HCT116 (cell line): ENCODE results near the gene ADGRE3. TPM values are rescaled to one million over a fixed set of nuclear protein-coding genes. Genes with fewer than 3 reads are reported as not detected.

Experiments used
- ATAC-seq: fragments of 200-7000 bp; cut with Tn5 transposase; 2 replicates; pipeline ENCODE4 v1.9.1; 2020; ENCODE audit warnings: mild to moderate bottlenecking, moderate library complexity
- BruUV-seq: library from RNA; stranded (reverse); fragments of 400-500 nt; replicated peaks from 2 replicates; lab custom pipeline; 2021; lab: Mats Ljungman, UMichigan
- CTCF ChIA-PET: fragments of 300-600 bp; sonication (Branson Sonifier 250); formaldehyde crosslinking; loops from one replicate; lab custom pipeline; 2021; ENCODE audit warnings: antibody characterized with exemption; lab: Charles Lee
- POLR2A ChIA-PET: fragments of 300-600, 350-600 bp; sonication (Branson Sonifier 250); formaldehyde crosslinking; loops from one replicate; lab custom pipeline; 2021; ENCODE audit warnings: antibody characterized with exemption; lab: Charles Lee
- RAD21 ChIA-PET, 2 experiments: fragments of 300-600 bp; sonication (Branson Sonifier 250); formaldehyde crosslinking; loops; one replicate each; lab custom pipeline; 2023; ENCODE audit warnings: low total read pairs in 2 of 2; ENCODE audit not compliant: uncharacterized antibody in 2 of 2, unreplicated experiment in 2 of 2, low non-redundant PET in 1 of 2; lab: Charles Lee
- DNase-seq: peaks from one replicate; pipeline ENCODE4 v3.0.0-alpha.2; 2010; ENCODE audit warnings: low read depth, low spot score
- H2AFZ ChIP-seq: fragments of 200-600 bp; shearing (Covaris generic), sonication (generic); 2 replicates; pipeline ENCODE4 v1.6.1; 2017; ENCODE audit warnings: low read depth, mixed run types, mixed read lengths, antibody characterized with exemption, low read length; ENCODE audit not compliant: poor library complexity, severe bottlenecking
- H3K27ac ChIP-seq: 2 replicates; pipeline ENCODE4 v1.5.1; 2012; ENCODE audit warnings: low read depth, low read length
- H3K27me3 ChIP-seq: fragments of 200-600 bp; sonication (generic); 2 replicates; pipeline ENCODE4 v1.6.1; 2016; ENCODE audit warnings: mixed run types, low read length, mixed read lengths; ENCODE audit not compliant: insufficient read depth
- H3K36me3 ChIP-seq, 2 experiments: fragments of 200-500 bp in 1 of 2; fragments of 200-600 bp in 1 of 2; sonication (Bioruptor generic) in 1 of 2; sonication (generic) in 1 of 2; 2 replicates each; pipeline versions ENCODE4 v1.5.1 to v1.6.1; 2014 to 2016; ENCODE audit warnings: low read length in 2 of 2, inconsistent platforms in 1 of 2, mixed read lengths in 1 of 2, mixed run types in 1 of 2; ENCODE audit not compliant: insufficient read depth in 2 of 2, control insufficient read depth in 1 of 2
- H3K4me1 ChIP-seq, 2 experiments: fragments of 200-600 bp in 1 of 2; sonication (generic) in 1 of 2; 2 replicates each; pipeline versions ENCODE4 v1.5.1 to v1.6.1; 2012 to 2017; ENCODE audit warnings: low read length in 2 of 2, inconsistent platforms in 1 of 2, mild to moderate bottlenecking in 1 of 2, mixed read lengths in 1 of 2, mixed run types in 1 of 2, moderate library complexity in 1 of 2; ENCODE audit not compliant: insufficient read depth in 2 of 2, control insufficient read depth in 1 of 2
- H3K4me2 ChIP-seq: fragments of 200-600 bp; sonication (generic); 2 replicates; pipeline ENCODE4 v1.6.1; 2017; ENCODE audit warnings: mixed run types, low read length, mixed read lengths
- H3K4me3 ChIP-seq, 2 experiments: fragments of 200-600 bp in 1 of 2; sonication (generic) in 1 of 2; replicated peaks in 1 of 2; 2 replicates each; pipeline ENCODE4 v1.5.1; 2011 to 2016; ENCODE audit warnings: low read length in 2 of 2, control low read depth in 1 of 2, low read depth in 1 of 2, mild to moderate bottlenecking in 1 of 2, mixed read lengths in 1 of 2, mixed run types in 1 of 2
- H3K79me2 ChIP-seq: fragments of 200-600 bp; sonication (generic); 2 replicates; pipeline ENCODE4 v1.6.1; 2017; ENCODE audit warnings: mild to moderate bottlenecking, mixed run types, low read length, moderate library complexity, mixed read lengths; ENCODE audit not compliant: insufficient read depth
- H3K9ac ChIP-seq: fragments of 200-600 bp; sonication (generic); 2 replicates; pipeline ENCODE4 v1.6.1; 2016; ENCODE audit warnings: low read length, mixed read lengths
- H3K9me2 ChIP-seq: fragments of 200-600 bp; sonication (generic), shearing (Covaris generic); 2 replicates; pipeline ENCODE4 v1.6.1; 2017; ENCODE audit warnings: mixed run types, mild to moderate bottlenecking, moderate library complexity; ENCODE audit not compliant: insufficient read depth
- H3K9me3 ChIP-seq, 2 experiments: fragments of 200-500 bp in 1 of 2; fragments of 200-600 bp in 1 of 2; sonication (Bioruptor generic) in 1 of 2; sonication (generic) in 1 of 2; 2 replicates each; pipeline ENCODE4 v1.6.1; 2014 to 2017; ENCODE audit warnings: low read length in 2 of 2, mixed read lengths in 2 of 2, inconsistent platforms in 1 of 2, low read depth in 1 of 2, mild to moderate bottlenecking in 1 of 2, mixed run types in 1 of 2, moderate library complexity in 1 of 2; ENCODE audit not compliant: control insufficient read depth in 1 of 2, insufficient read depth in 1 of 2
- H4K20me1 ChIP-seq: fragments of 200-600 bp; sonication (generic), shearing (Covaris generic); 2 replicates; pipeline ENCODE4 v1.6.1; 2017; ENCODE audit warnings: mixed run types, mild to moderate bottlenecking, moderate library complexity; ENCODE audit not compliant: insufficient read depth
- CBX3 ChIP-seq: IDR thresholded peaks from 2 replicates; pipeline ENCODE4 v1.6.1; 2012; ENCODE audit warnings: low read depth
- SP1 ChIP-seq: IDR thresholded peaks from 2 replicates; pipeline ENCODE4 v1.6.1; 2012; ENCODE audit warnings: low read depth
- YY1 ChIP-seq: IDR thresholded peaks from 2 replicates; pipeline ENCODE4 v1.6.1; 2011; ENCODE audit warnings: low read length, low read depth, moderate library complexity, mild to moderate bottlenecking; ENCODE audit not compliant: insufficient replicate concordance; ENCODE audit errors: extremely low read depth
- ZFX ChIP-seq: fragments of 450-650 bp; IDR thresholded peaks from 2 replicates; pipeline ENCODE4 v1.6.1; 2017
- ZNF274 ChIP-seq: fragments of 200-500 bp; sonication (Bioruptor generic); IDR thresholded peaks from 2 replicates; pipeline ENCODE4 v1.6.1; 2014; ENCODE audit warnings: mild to moderate bottlenecking, low read depth, low read length, inconsistent platforms
- intact Hi-C: fragments of 100-400 bp; cut with micrococcal nuclease; formaldehyde crosslinking; loops from 2 replicates; pipeline ENCODE4 v1.10.0; 2022
- total RNA-seq: library from RNA; stranded (reverse); gene quantifications from one replicate; pipeline ENCODE4 v1.2.1, GENCODE V29; 2021; ENCODE audit not compliant: unreplicated experiment

Gene ADGRE3
- total RNA-seq, 1 experiment from 2014 or later = not detected

DNA sequence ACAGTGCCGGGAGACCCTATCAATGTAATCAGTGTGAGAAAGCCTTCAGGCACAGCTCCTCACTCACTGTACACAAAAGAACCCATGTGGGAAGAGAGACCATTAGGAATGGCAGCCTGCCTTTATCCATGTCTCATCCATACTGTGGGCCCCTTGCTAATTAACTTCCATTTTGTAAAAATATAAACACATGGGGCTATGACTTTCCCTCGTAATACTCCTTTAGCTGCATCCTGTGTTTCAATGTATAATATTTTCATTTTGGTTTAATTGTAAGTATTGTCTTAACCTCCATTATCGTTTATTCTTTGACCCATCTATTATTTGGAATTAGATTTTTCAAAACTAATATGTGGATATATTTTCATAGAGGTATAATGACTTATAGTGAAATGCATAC is 44.5 kb upstream of the ADGRE3 start:
- Histone ChIP-seq H3K9me3 (peaks cover 35 to 52% of the 10 kb centered on the region in 2 experiments), H3K4me3 (no peak overlapping the region)
- no TSS peak for BruUV-seq
- ChIA-PET RAD21 (no interaction called here), CTCF (no interaction called here)
- no peak for TF ChIP-seq ZFX
- TF ChIP-seq, all 23 proteins: peak for 0
- Histone ChIP-seq H3K27me3 (no peaks in the 10 kb centered on the region), H3K9me2 (no peaks in the 10 kb centered on the region), H4K20me1 (no peaks in the 10 kb centered on the region), H3K4me2 (no peak overlapping the region), H3K36me3 (peaks cover 2 to 13% of the 10 kb centered on the region in 2 experiments; a peak in 2 of 4 replicates), H3K27ac (no peak overlapping the region), H3K79me2 (no peaks in the 10 kb centered on the region), H2AFZ (no peak overlapping the region), H3K9ac (no peak overlapping the region), H3K4me1 (no peaks in the 10 kb centered on the region)
- DNase-seq (no peak), ATAC-seq (no peak)
- POLR2A ChIA-PET = no interaction called here
- intact Hi-C loops = no loop called here

DNA sequence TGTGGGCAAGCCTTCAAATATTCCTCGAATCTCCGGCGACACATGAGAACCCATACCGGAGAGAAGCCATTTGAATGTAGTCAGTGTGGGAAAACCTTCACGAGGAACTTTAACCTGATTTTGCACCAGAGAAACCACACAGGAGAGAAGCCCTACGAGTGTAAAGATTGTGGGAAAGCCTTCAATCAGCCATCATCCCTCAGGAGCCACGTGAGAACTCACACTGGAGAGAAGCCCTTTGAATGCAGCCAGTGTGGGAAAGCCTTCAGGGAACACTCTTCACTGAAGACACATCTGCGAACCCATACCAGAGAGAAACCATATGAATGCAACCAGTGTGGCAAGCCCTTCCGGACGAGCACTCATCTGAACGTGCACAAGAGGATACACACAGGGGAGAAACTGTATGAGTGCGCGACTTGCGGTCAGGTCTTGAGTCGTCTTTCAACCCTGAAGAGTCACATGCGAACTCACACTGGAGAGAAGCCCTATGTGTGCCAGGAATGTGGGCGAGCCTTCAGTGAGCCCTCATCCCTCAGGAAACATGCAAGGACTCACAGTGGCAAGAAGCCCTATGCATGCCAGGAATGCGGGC is 44.0 kb upstream of the ADGRE3 start:
- Histone ChIP-seq H3K27ac (no peak overlapping the region), H3K4me3 (no peak overlapping the region), H2AFZ (no peak overlapping the region), H3K9ac (no peak overlapping the region), H3K4me1 (no peaks in the 10 kb centered on the region), H3K27me3 (no peaks in the 10 kb centered on the region), H3K9me3 (peaks cover 35 to 52% of the 10 kb centered on the region in 2 experiments), H3K79me2 (no peaks in the 10 kb centered on the region), H4K20me1 (no peaks in the 10 kb centered on the region), H3K36me3 (peaks cover 2 to 13% of the 10 kb centered on the region in 2 experiments; a peak in 2 of 4 replicates), H3K4me2 (no peak overlapping the region), H3K9me2 (no peaks in the 10 kb centered on the region)
- intact Hi-C loops = no loop called here
- TF ChIP-seq ZNF274 (peak; percentile 85), YY1 (no peak), SP1 (no peak), CBX3 (peak; percentile 27; the same call in 1 of the 2 replicates)
- ChIA-PET CTCF (no interaction called here), RAD21 (no interaction called here), POLR2A (no interaction called here)
- BruUV-seq = no TSS peak
- DNase-seq (no peak), ATAC-seq (no peak)
